IPS-NIHi11 (cell line): ENCODE measurements around the gene PRKAR2B.
"Not testable (repeated sequence)": the region's sequence is repeated elsewhere in the genome, so short reads cannot be mapped to it uniquely, and the experiment has no call there.

ENCODE experiments used
- DNase-seq: peaks from one replicate; pipeline ENCODE4 v3.0.0; 2012; ENCODE audit warnings: mixed read lengths, low spot score

PRKAR2B gene

GRCh38 chr7:107027208-107027607 is 17.3 kb upstream of the PRKAR2B start:
- DNase-seq, result no peak

- DNase-seq, result no peak
Measured at GRCh38 chr7:107029061-107029763, 15.3 kb upstream of the PRKAR2B start.

- DNase-seq, result no peak
Measured at GRCh38 chr7:107029764-107030286, 14.7 kb upstream of the PRKAR2B start.

- no peak for DNase-seq
Measured at GRCh38 chr7:107032050-107032449, 12.5 kb upstream of the PRKAR2B start.

GRCh38 chr7:107032720-107033438 is 11.6 kb upstream of the PRKAR2B start:
- DNase-seq, result no peak

- DNase-seq, result no peak
Measured at GRCh38 chr7:107034553-107034952, 10.0 kb upstream of the PRKAR2B start.

- DNase-seq, result no peak
Measured at GRCh38 chr7:107035446-107035845, 9.1 kb upstream of the PRKAR2B start.

GRCh38 chr7:107036535-107036934 is 8.0 kb upstream of the PRKAR2B start:
- DNase-seq, result no peak

- no peak for DNase-seq
Measured at GRCh38 chr7:107037717-107038603, 6.5 kb upstream of the PRKAR2B start.

- DNase-seq, result no peak
Measured at GRCh38 chr7:107039199-107039900, 5.2 kb upstream of the PRKAR2B start.

- no peak for DNase-seq
Measured at GRCh38 chr7:107041097-107041496, 3.4 kb upstream of the PRKAR2B start.

GRCh38 chr7:107041764-107042163 is 2.7 kb upstream of the PRKAR2B start:
- DNase-seq, result not testable (repeated sequence)

GRCh38 chr7:107042326-107042910 is 2.1 kb upstream of the PRKAR2B start:
- DNase-seq, result not testable (repeated sequence)

GRCh38 chr7:107043491-107043890 is 1.0 kb upstream of the PRKAR2B start:
- DNase-seq, result no peak

GRCh38 chr7:107043921-107044346 is 571 bp upstream of the PRKAR2B start:
- DNase-seq, result no peak

- DNase-seq, result peak; percentile 31
Measured at GRCh38 chr7:107045195-107045960, 873 bp downstream of the PRKAR2B start.

GRCh38 chr7:107045980-107046379 is 1.5 kb downstream of the PRKAR2B start:
- no peak for DNase-seq

- no peak for DNase-seq
Measured at GRCh38 chr7:107046491-107047259, 2.2 kb downstream of the PRKAR2B start.

GRCh38 chr7:107047902-107048782 is 3.6 kb downstream of the PRKAR2B start:
- DNase-seq, result peak; percentile 30
